ENCODE measurements around the gene MYO16.

MYO16 gene

GRCh38 chr13:108813587-108814170 is 184.3 kb downstream of the MYO16 start:
- DNase-seq, result no peak

GRCh38 chr13:108816375-108816774 is 187.0 kb downstream of the MYO16 start:
- no peak for DNase-seq

- DNase-seq, result no peak
Measured at GRCh38 chr13:108827646-108828045, 198.2 kb downstream of the MYO16 start.

- DNase-seq, result no peak
Measured at GRCh38 chr13:108828086-108828815, 198.8 kb downstream of the MYO16 start.

- no peak for DNase-seq
Measured at GRCh38 chr13:108830916-108831315, 201.5 kb downstream of the MYO16 start.

- DNase-seq, result no peak
Measured at GRCh38 chr13:108833531-108833930, 204.1 kb downstream of the MYO16 start.

- DNase-seq, result no peak
Measured at GRCh38 chr13:108834193-108834592, 204.8 kb downstream of the MYO16 start.

- DNase-seq, result no peak
Measured at GRCh38 chr13:108835083-108835482, 205.7 kb downstream of the MYO16 start.

GRCh38 chr13:108850691-108851090 is 221.3 kb downstream of the MYO16 start:
- DNase-seq, result no peak

- DNase-seq, result no peak
Measured at GRCh38 chr13:108851660-108852059, 222.2 kb downstream of the MYO16 start.

- DNase-seq, result no peak
Measured at GRCh38 chr13:108853031-108853430, 223.6 kb downstream of the MYO16 start.

GRCh38 chr13:108855737-108856387 is 226.5 kb downstream of the MYO16 start:
- no peak for DNase-seq

- DNase-seq, result no peak
Measured at GRCh38 chr13:108858676-108859075, 229.3 kb downstream of the MYO16 start.

GRCh38 chr13:108859197-108860012 is 230.0 kb downstream of the MYO16 start:
- no peak for DNase-seq

GRCh38 chr13:108860418-108860817 is 231.0 kb downstream of the MYO16 start:
- no peak for DNase-seq

- no peak for DNase-seq
Measured at GRCh38 chr13:108877300-108877699, 247.9 kb downstream of the MYO16 start.

GRCh38 chr13:108878732-108879131 is 249.3 kb downstream of the MYO16 start:
- no peak for DNase-seq

- DNase-seq, result no peak
Measured at GRCh38 chr13:108889324-108889984, 260.0 kb downstream of the MYO16 start.

GRCh38 chr13:108895220-108895704 is 265.9 kb downstream of the MYO16 start:
- DNase-seq, result no peak

GRCh38 chr13:108897955-108898354 is 268.5 kb downstream of the MYO16 start:
- DNase-seq, result peak; percentile 17

- DNase-seq, result no peak
Measured at GRCh38 chr13:108902405-108903155, 273.2 kb downstream of the MYO16 start.

- DNase-seq, result no peak
Measured at GRCh38 chr13:108903613-108904012, 274.2 kb downstream of the MYO16 start.
